Stimulated activated naive B cell treated with anti-CD40 and anti-IgM and Interleukin-4, amounts not matched to agents 10 μg/mL and 1 μg/mL and 100 μg/mL, for 72 hours (primary cell): ENCODE measurements around the gene SMIM5.

Experiments
- ATAC-seq, 2 donors: fragments of 150-1000 bp; cut with Tn5 transposase; replicated peaks; 2 replicates each; pipeline ENCODE4 v1.10.0; 2021; ENCODE audit warnings: moderate library complexity in 1 of 2
- DNase-seq: peaks from one replicate; pipeline ENCODE4 v3.0.0; 2021
- H3K27ac Mint-ChIP-seq: one replicate; pipeline ENCODE4 v1.8.0; 2022; ENCODE audit warnings: mild to moderate bottlenecking, mixed read lengths
- H3K27me3 Mint-ChIP-seq, 2 donors: one replicate each; pipeline ENCODE4 v1.8.0; 2022; ENCODE audit warnings: mixed read lengths in 2 of 2
- H3K36me3 Mint-ChIP-seq, 2 donors: one replicate each; pipeline ENCODE4 v1.8.0; 2022; ENCODE audit warnings: mixed read lengths in 2 of 2, mild to moderate bottlenecking in 1 of 2
- H3K4me1 Mint-ChIP-seq, 2 donors: one replicate each; pipeline ENCODE4 v1.8.0; 2022; ENCODE audit warnings: mixed read lengths in 2 of 2, mild to moderate bottlenecking in 1 of 2
- H3K4me3 Mint-ChIP-seq, 2 donors: one replicate each; pipeline ENCODE4 v1.8.0; 2022; ENCODE audit warnings: mild to moderate bottlenecking in 2 of 2, mixed read lengths in 2 of 2, moderate library complexity in 1 of 2
- H3K9me3 Mint-ChIP-seq, 2 donors: one replicate each; pipeline ENCODE4 v1.8.0; 2022; ENCODE audit warnings: mixed read lengths in 2 of 2, mild to moderate bottlenecking in 1 of 2

SMIM5 gene

GRCh38 chr17:75665981-75666380, 32.7 kb downstream of the SMIM5 start:
- Mint-ChIP-seq H3K27me3 (no peaks in the 10 kb centered on the region), H3K36me3 (peaks cover 24 to 30% of the 10 kb centered on the region in 2 donors), H3K4me3 (peak overlapping the region; percentile 70 to 71), H3K4me1 (peaks cover 31 to 52% of the 10 kb centered on the region in 2 donors), H3K9me3 (peaks cover 0 to 3% of the 10 kb centered on the region in 2 donors), H3K27ac (peak overlapping the region; percentile 76)
- no peak for ATAC-seq
- no peak for DNase-seq

- H3K9me3 Mint-ChIP-seq, result peaks cover 0 to 3% of the 10 kb centered on the region in 2 donors
- H3K36me3 Mint-ChIP-seq, result peaks cover 25 to 34% of the 10 kb centered on the region in 2 donors
- DNase-seq (peak; percentile 92), ATAC-seq (peak; percentile 63 to 64)
- peak within 1 kb of the TSS; percentile 76 for H3K27ac Mint-ChIP-seq
- peak within 1 kb of the TSS; percentile 70 to 71 for H3K4me3 Mint-ChIP-seq
- peaks cover 25 to 47% of the 10 kb centered on the region in 2 donors for H3K4me1 Mint-ChIP-seq
- H3K27me3 Mint-ChIP-seq, result no peaks in the 10 kb centered on the region
Measured at GRCh38 chr17:75666959-75667790, 33.9 kb downstream of the SMIM5 start, which contains the start of the genes RECQL5 and SAP30BP. Gene RECQL5, minus strand, starts transcription at chr17:75667154. Its CDS starts 597 bp downstream, at chr17:75666557. Gene SAP30BP, plus strand, starts transcription at chr17:75667338. Its CDS starts 35 bp downstream, at chr17:75667373.

DNA sequence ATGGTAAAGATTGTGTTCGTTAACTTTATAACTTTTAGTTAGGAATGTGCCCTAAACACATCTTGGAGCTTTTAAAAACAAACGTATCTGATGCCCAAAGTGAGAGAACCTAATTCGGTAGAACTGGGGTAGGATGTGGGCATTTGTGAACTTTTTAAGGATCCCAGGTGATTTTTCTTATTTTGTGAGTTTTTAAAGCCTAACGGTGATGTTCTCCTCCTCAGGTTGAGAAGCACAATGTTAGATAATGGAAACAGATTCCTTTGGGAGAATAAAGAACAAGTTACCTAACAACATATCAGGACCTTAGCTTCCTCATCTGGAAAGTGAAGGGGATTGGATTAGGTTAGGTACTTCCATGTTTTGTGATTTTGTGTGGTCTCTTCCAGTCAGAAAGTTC, 34.6 kb downstream of the SMIM5 start:
- no peak for ATAC-seq
- no peak for DNase-seq
- H3K4me3 Mint-ChIP-seq, result no peak overlapping the region
- no peaks in the 10 kb centered on the region for H3K27me3 Mint-ChIP-seq
- H3K4me1 Mint-ChIP-seq, result peaks cover 22 to 41% of the 10 kb centered on the region in 2 donors
- H3K36me3 Mint-ChIP-seq, result peaks cover 20 to 36% of the 10 kb centered on the region in 2 donors
- peaks cover 0 to 3% of the 10 kb centered on the region in 2 donors for H3K9me3 Mint-ChIP-seq
- no peak overlapping the region for H3K27ac Mint-ChIP-seq

- Mint-ChIP-seq H3K4me3 (no peak overlapping the region), H3K27me3 (no peaks in the 10 kb centered on the region), H3K9me3 (peaks cover 0 to 3% of the 10 kb centered on the region in 2 donors), H3K36me3 (peaks cover 24 to 43% of the 10 kb centered on the region in 2 donors), H3K27ac (peak overlapping the region; percentile 22), H3K4me1 (peaks cover 23 to 41% of the 10 kb centered on the region in 2 donors)
- no peak for ATAC-seq
- no peak for DNase-seq
Measured at GRCh38 chr17:75668489-75668888, 35.3 kb downstream of the SMIM5 start.

- Mint-ChIP-seq H3K27ac (no peak overlapping the region), H3K4me3 (no peak overlapping the region), H3K27me3 (no peaks in the 10 kb centered on the region), H3K4me1 (peaks cover 14 to 32% of the 10 kb centered on the region in 2 donors), H3K9me3 (no peaks in the 10 kb centered on the region), H3K36me3 (peaks cover 18 to 40% of the 10 kb centered on the region in 2 donors)
- ATAC-seq (no peak), DNase-seq (no peak)
Measured at GRCh38 chr17:75670868-75671267, 37.6 kb downstream of the SMIM5 start.

DNA sequence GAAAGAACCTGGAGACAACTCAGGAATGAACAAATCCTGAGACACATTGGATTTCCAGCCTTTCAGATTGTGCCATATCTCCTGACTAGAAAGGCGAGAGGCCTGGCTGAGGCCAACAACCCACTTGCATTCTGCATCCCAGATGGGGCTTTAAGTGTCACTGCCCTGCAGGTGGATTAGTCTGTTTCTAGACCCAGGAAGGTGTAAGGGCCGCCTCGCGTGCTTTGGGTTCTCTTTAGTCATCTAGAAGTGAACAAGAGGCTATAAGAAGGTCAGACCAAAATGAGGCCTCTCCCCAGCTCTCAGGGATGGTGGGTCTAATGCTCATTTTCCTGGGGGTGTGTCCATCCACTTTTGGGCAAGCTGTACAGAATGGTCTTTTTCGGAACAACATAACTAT, 38.8 kb downstream of the SMIM5 start:
- H3K27me3 Mint-ChIP-seq, result no peaks in the 10 kb centered on the region
- H3K27ac Mint-ChIP-seq, result no peak overlapping the region
- no peak for DNase-seq
- peaks cover 18 to 43% of the 10 kb centered on the region in 2 donors for H3K36me3 Mint-ChIP-seq
- no peaks in the 10 kb centered on the region for H3K9me3 Mint-ChIP-seq
- no peak for ATAC-seq
- H3K4me3 Mint-ChIP-seq, result no peak overlapping the region
- peaks cover 11 to 26% of the 10 kb centered on the region in 2 donors for H3K4me1 Mint-ChIP-seq

- Mint-ChIP-seq H3K4me3 (no peak overlapping the region), H3K36me3 (peaks cover 19 to 43% of the 10 kb centered on the region in 2 donors), H3K27ac (no peak overlapping the region), H3K9me3 (no peaks in the 10 kb centered on the region), H3K27me3 (no peaks in the 10 kb centered on the region), H3K4me1 (peaks cover 12 to 30% of the 10 kb centered on the region in 2 donors)
- no peak for DNase-seq
- no peak for ATAC-seq
Measured at GRCh38 chr17:75673487-75673886, 40.3 kb downstream of the SMIM5 start.

- Mint-ChIP-seq H3K27me3 (no peaks in the 10 kb centered on the region), H3K4me1 (peaks cover 16 to 25% of the 10 kb centered on the region in 2 donors), H3K4me3 (no peak overlapping the region), H3K9me3 (no peaks in the 10 kb centered on the region), H3K36me3 (peaks cover 22 to 47% of the 10 kb centered on the region in 2 donors), H3K27ac (no peak overlapping the region)
- no peak for DNase-seq
- no peak for ATAC-seq
Measured at GRCh38 chr17:75676461-75676860, 43.2 kb downstream of the SMIM5 start.

DNA sequence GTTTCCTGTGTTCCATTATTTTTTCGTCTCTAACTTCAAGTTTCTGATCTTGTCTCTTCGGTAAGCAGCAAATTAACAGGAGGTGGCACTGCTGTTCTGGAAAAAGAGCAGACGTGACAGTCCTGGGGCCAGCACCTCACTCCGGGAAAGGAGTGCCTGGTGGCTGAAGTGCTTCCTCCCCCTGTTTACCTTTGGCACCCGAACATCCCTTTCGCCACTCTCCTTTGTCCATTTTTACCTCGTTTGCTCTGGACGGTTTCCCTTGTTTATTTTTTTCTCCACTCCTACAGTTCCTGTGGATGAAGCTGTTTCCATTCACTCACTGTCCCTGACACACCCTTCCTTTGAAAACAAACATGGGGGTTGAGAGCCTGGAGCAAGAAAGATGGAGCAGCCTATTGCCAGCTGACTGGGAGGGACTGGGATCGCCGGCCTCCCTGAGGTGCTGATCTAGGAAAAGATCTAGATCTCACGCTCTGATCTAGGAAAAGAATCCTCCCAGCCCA, 46.5 kb downstream of the SMIM5 start:
- peak overlapping the region in 1 of 2 donors; percentile 6 for H3K4me3 Mint-ChIP-seq
- peaks cover 20 to 30% of the 10 kb centered on the region in 2 donors for H3K4me1 Mint-ChIP-seq
- DNase-seq, result no peak
- H3K9me3 Mint-ChIP-seq, result no peaks in the 10 kb centered on the region
- no peak for ATAC-seq
- peaks cover 18 to 34% of the 10 kb centered on the region in 2 donors for H3K36me3 Mint-ChIP-seq
- H3K27ac Mint-ChIP-seq, result peak overlapping the region; percentile 42
- no peaks in the 10 kb centered on the region for H3K27me3 Mint-ChIP-seq

- H3K27me3 Mint-ChIP-seq, result no peaks in the 10 kb centered on the region
- no peak for ATAC-seq
- peaks cover 25 to 31% of the 10 kb centered on the region in 2 donors for H3K4me1 Mint-ChIP-seq
- no peak for DNase-seq
- no peak overlapping the region for H3K4me3 Mint-ChIP-seq
- no peak overlapping the region for H3K27ac Mint-ChIP-seq
- peaks cover 20 to 35% of the 10 kb centered on the region in 2 donors for H3K36me3 Mint-ChIP-seq
- no peaks in the 10 kb centered on the region for H3K9me3 Mint-ChIP-seq
Measured at GRCh38 chr17:75680431-75680830, 47.2 kb downstream of the SMIM5 start.

DNA sequence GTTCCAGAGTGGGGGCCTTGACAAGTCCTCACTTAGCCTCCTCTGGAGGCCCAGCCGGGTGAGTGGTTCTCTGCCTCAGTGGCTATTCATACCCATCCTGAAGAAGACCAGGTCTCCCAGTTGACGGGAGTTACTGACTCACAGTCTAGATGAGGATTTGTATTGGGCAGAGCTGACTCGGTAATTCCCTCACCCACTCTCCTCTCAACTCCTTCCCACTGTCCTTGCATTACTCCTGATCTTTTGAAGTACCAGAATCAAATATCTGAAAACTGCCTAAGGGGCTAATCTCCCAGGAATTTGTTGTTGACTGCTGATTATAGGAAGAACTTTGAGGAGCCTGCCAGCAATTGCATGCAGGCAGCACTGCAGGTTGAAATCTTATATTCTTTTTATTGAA, 48.1 kb downstream of the SMIM5 start:
- Mint-ChIP-seq H3K27me3 (no peaks in the 10 kb centered on the region), H3K27ac (no peak overlapping the region), H3K36me3 (peaks cover 27 to 37% of the 10 kb centered on the region in 2 donors), H3K9me3 (no peaks in the 10 kb centered on the region), H3K4me1 (peaks cover 33 to 40% of the 10 kb centered on the region in 2 donors), H3K4me3 (no peak overlapping the region)
- DNase-seq (no peak), ATAC-seq (no peak)

- ATAC-seq (no peak), DNase-seq (no peak)
- Mint-ChIP-seq H3K27me3 (no peaks in the 10 kb centered on the region), H3K27ac (no peak overlapping the region), H3K36me3 (peaks cover 30 to 43% of the 10 kb centered on the region in 2 donors), H3K4me1 (peaks cover 42 to 51% of the 10 kb centered on the region in 2 donors), H3K9me3 (no peaks in the 10 kb centered on the region), H3K4me3 (no peak overlapping the region)
Measured at GRCh38 chr17:75683583-75683982, 50.3 kb downstream of the SMIM5 start.

GRCh38 chr17:75684249-75684648, 51.0 kb downstream of the SMIM5 start:
- H3K36me3 Mint-ChIP-seq, result peaks cover 28 to 44% of the 10 kb centered on the region in 2 donors
- H3K27me3 Mint-ChIP-seq, result no peaks in the 10 kb centered on the region
- H3K27ac Mint-ChIP-seq, result peak overlapping the region; percentile 47
- ATAC-seq (no peak), DNase-seq (no peak)
- H3K9me3 Mint-ChIP-seq, result no peaks in the 10 kb centered on the region
- peaks cover 47 to 57% of the 10 kb centered on the region in 2 donors for H3K4me1 Mint-ChIP-seq
- no peak overlapping the region for H3K4me3 Mint-ChIP-seq

GRCh38 chr17:75684924-75685323, 51.7 kb downstream of the SMIM5 start:
- peaks cover 25 to 37% of the 10 kb centered on the region in 2 donors for H3K36me3 Mint-ChIP-seq
- H3K4me1 Mint-ChIP-seq, result peaks cover 49 to 64% of the 10 kb centered on the region in 2 donors
- no peaks in the 10 kb centered on the region for H3K9me3 Mint-ChIP-seq
- DNase-seq (no peak), ATAC-seq (no peak)
- no peaks in the 10 kb centered on the region for H3K27me3 Mint-ChIP-seq
- H3K27ac Mint-ChIP-seq, result peak overlapping the region; percentile 76
- H3K4me3 Mint-ChIP-seq, result no peak overlapping the region
